Vagina (tissue), 2 donors: ENCODE data around the gene SPHKAP. TPM values are rescaled to one million over a fixed set of nuclear protein-coding genes. Genes with fewer than 3 reads are reported as not detected.

ENCODE experiments used
- DNase-seq, 2 donors: peaks; one replicate each; pipeline ENCODE4 v3.0.0-alpha.2; 2017; ENCODE audit errors: extremely low spot score in 2 of 2
- H3K27ac ChIP-seq: fragments of 200-600 bp; sonication (generic); one replicate; pipeline ENCODE4 v1.5.1; 2019
- H3K27me3 ChIP-seq: fragments of 200-600 bp; sonication (generic); one replicate; pipeline ENCODE4 v1.5.1; 2019
- H3K36me3 ChIP-seq, 2 donors: fragments of 200-600 bp; sonication (generic); one replicate each; pipeline ENCODE4 v1.5.1; 2017 to 2019
- H3K4me1 ChIP-seq: fragments of 200-600 bp; sonication (generic); one replicate; pipeline ENCODE4 v1.5.1; 2019
- H3K4me3 ChIP-seq, 2 donors: fragments of 200-600 bp; sonication (generic); 1 replicate in 1 of 2; 2 replicates in 1 of 2; pipeline ENCODE4 v1.5.1; 2016 to 2019
- H3K9me3 ChIP-seq: fragments of 200-600 bp; sonication (generic); one replicate; pipeline ENCODE4 v1.5.1; 2019
- POLR2A ChIP-seq, 2 donors: fragments of 450-650 bp; IDR thresholded peaks; one replicate each; pipeline ENCODE4 v1.6.1; 2017; ENCODE audit warnings: antibody characterized with exemption in 2 of 2, mild to moderate bottlenecking in 2 of 2, moderate library complexity in 2 of 2
- POLR2AphosphoS5 ChIP-seq, 2 donors: sonication (generic); formaldehyde crosslinking; IDR thresholded peaks; one replicate each; pipeline ENCODE4 v1.9.0; 2017; ENCODE audit warnings: antibody characterized with exemption in 2 of 2, mild to moderate bottlenecking in 2 of 2, low read depth in 1 of 2; ENCODE audit not compliant: insufficient read depth in 1 of 2
- intact Hi-C: fragments of 100-400 bp; cut with DNase I; formaldehyde crosslinking; loops from one replicate; pipeline ENCODE4 v1.15.1; 2023
- total RNA-seq: library from RNA; depleted of rRNA; stranded (reverse); fragments of >200 nt; gene quantifications from one replicate; pipeline ENCODE4 v1.2.3, GENCODE V29; 2016
- TF ChIP-seq, protein P1 (sequence below), 3 experiments: fragments of 450-650 bp in 2 of 3; fragments of 200-600 bp in 1 of 3; sonication (generic) in 1 of 3; IDR thresholded peaks; one replicate each; pipeline ENCODE4 v1.5.1; 2017 to 2019; ENCODE audit warnings: antibody characterized with exemption in 3 of 3, mild to moderate bottlenecking in 2 of 3, moderate library complexity in 2 of 3

SPHKAP gene
- total RNA-seq, 1 donor from 2014 or later = 1.2 TPM

DNA sequence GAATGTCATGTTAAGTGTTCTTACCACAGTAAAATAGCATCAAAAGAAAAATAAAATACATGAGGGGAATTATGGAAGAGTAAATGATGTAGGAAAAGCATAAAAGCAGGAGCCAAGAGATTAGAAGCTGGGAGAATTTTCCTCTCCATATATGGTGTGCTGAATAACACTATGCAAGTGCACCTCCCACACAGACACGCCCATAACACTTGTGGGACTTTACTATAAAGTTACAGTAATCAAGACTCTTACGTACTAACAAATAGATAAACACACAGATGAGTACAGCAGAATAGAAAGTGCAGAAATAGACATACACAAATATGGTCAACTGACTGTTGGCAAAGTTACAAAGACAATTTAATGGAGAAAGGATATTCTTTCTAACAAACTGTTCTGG, 16.0 kb upstream of the SPHKAP start:
- no peaks in the 10 kb centered on the region for H3K27me3 ChIP-seq
- H3K9me3 ChIP-seq = no peaks in the 10 kb centered on the region
- intact Hi-C loops = no loop called here
- H3K4me3 ChIP-seq = no peak overlapping the region
- H3K27ac ChIP-seq = no peak overlapping the region
- TF ChIP-seq, protein P1, sequence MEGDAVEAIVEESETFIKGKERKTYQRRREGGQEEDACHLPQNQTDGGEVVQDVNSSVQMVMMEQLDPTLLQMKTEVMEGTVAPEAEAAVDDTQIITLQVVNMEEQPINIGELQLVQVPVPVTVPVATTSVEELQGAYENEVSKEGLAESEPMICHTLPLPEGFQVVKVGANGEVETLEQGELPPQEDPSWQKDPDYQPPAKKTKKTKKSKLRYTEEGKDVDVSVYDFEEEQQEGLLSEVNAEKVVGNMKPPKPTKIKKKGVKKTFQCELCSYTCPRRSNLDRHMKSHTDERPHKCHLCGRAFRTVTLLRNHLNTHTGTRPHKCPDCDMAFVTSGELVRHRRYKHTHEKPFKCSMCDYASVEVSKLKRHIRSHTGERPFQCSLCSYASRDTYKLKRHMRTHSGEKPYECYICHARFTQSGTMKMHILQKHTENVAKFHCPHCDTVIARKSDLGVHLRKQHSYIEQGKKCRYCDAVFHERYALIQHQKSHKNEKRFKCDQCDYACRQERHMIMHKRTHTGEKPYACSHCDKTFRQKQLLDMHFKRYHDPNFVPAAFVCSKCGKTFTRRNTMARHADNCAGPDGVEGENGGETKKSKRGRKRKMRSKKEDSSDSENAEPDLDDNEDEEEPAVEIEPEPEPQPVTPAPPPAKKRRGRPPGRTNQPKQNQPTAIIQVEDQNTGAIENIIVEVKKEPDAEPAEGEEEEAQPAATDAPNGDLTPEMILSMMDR (IDR thresholded peaks at IDR 0.05) = no peak
- TF ChIP-seq POLR2A (IDR thresholded peaks at IDR 0.05) = no peak
- TF ChIP-seq POLR2AphosphoS5 (IDR thresholded peaks at IDR 0.05; ENCODE audit: insufficient read depth in 1 of 2, low read depth in 1 of 2) = no peak
- no peaks in the 10 kb centered on the region for H3K4me1 ChIP-seq
- no peak for DNase-seq
- no peaks in the 10 kb centered on the region for H3K36me3 ChIP-seq

- H3K9me3 ChIP-seq = no peaks in the 10 kb centered on the region
- no peak for DNase-seq
- no peak overlapping the region for H3K27ac ChIP-seq
- intact Hi-C loops = no loop called here
- no peak for TF ChIP-seq POLR2A (IDR thresholded peaks at IDR 0.05)
- TF ChIP-seq, protein P1 (IDR thresholded peaks at IDR 0.05) = no peak
- TF ChIP-seq POLR2AphosphoS5 (IDR thresholded peaks at IDR 0.05; ENCODE audit: insufficient read depth in 1 of 2, low read depth in 1 of 2) = no peak
- H3K4me1 ChIP-seq = no peaks in the 10 kb centered on the region
- H3K27me3 ChIP-seq = no peaks in the 10 kb centered on the region
- no peaks in the 10 kb centered on the region for H3K36me3 ChIP-seq
- no peak overlapping the region for H3K4me3 ChIP-seq
Observed at GRCh38 chr2:228180181-228181097, 1.0 kb downstream of the SPHKAP start.

DNA sequence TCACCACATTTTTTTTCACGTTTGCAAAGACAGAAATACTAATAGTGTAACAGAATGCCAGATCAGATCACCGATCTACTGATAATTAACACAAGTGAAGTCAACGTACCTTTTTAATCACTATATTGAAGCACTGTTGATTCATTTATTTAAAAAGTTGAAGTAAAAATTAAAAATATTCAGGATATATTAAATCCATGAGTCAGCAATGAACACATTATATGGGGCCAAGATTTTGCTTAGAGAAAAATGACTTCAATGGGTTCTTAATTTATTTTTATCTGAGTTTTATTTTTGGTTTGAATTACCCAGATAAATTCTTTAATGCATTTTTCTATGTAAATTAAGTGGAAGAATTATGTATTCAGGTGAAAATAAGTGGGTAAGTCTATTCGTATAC, 14.2 kb downstream of the SPHKAP start:
- no peaks in the 10 kb centered on the region for H3K36me3 ChIP-seq
- TF ChIP-seq POLR2A (IDR thresholded peaks at IDR 0.05) (no peak), POLR2AphosphoS5 (IDR thresholded peaks at IDR 0.05; ENCODE audit: insufficient read depth in 1 of 2, low read depth in 1 of 2) (no peak)
- TF ChIP-seq, protein P1 (IDR thresholded peaks at IDR 0.05) = no peak
- no peak for DNase-seq
- no peak overlapping the region for H3K27ac ChIP-seq
- H3K27me3 ChIP-seq = no peaks in the 10 kb centered on the region
- no peaks in the 10 kb centered on the region for H3K9me3 ChIP-seq
- no peak overlapping the region for H3K4me3 ChIP-seq
- H3K4me1 ChIP-seq = no peaks in the 10 kb centered on the region
- intact Hi-C loops = no loop called here

- intact Hi-C loops = no loop called here
- Histone ChIP-seq H3K4me3 (no peak overlapping the region), H3K9me3 (no peaks in the 10 kb centered on the region), H3K36me3 (no peaks in the 10 kb centered on the region), H3K27ac (no peak overlapping the region), H3K4me1 (no peaks in the 10 kb centered on the region), H3K27me3 (no peaks in the 10 kb centered on the region)
- no peak for DNase-seq
- TF ChIP-seq POLR2AphosphoS5 (IDR thresholded peaks at IDR 0.05; ENCODE audit: insufficient read depth in 1 of 2, low read depth in 1 of 2) = no peak
- TF ChIP-seq, protein P1 (IDR thresholded peaks at IDR 0.05) = no peak
- TF ChIP-seq POLR2A (IDR thresholded peaks at IDR 0.05) = no peak
Observed at GRCh38 chr2:228164718-228165117, 16.8 kb downstream of the SPHKAP start.

- Histone ChIP-seq H3K27me3 (no peaks in the 10 kb centered on the region), H3K27ac (no peak overlapping the region), H3K4me1 (no peaks in the 10 kb centered on the region), H3K9me3 (no peaks in the 10 kb centered on the region), H3K36me3 (no peaks in the 10 kb centered on the region), H3K4me3 (no peak overlapping the region)
- DNase-seq = no peak
- TF ChIP-seq POLR2AphosphoS5 (IDR thresholded peaks at IDR 0.05; ENCODE audit: insufficient read depth in 1 of 2, low read depth in 1 of 2) = no peak
- TF ChIP-seq POLR2A (IDR thresholded peaks at IDR 0.05) = no peak
- TF ChIP-seq, protein P1 (IDR thresholded peaks at IDR 0.05) = no peak
- intact Hi-C loops = no loop called here
Observed at GRCh38 chr2:228157841-228158240, 23.6 kb downstream of the SPHKAP start.
